A549 (cell line): Measurements from ENCODE around the gene YLPM1.

Source experiments
- EHMT2 ChIP-seq: fragments of 200-600 bp; sonication (generic); IDR thresholded peaks from 2 replicates; pipeline ENCODE4 v1.6.1; 2016; ENCODE audit warnings: antibody characterized with exemption, low read depth, mild to moderate bottlenecking, moderate library complexity
- EP300 ChIP-seq, 2 experiments: fragments of >200 bp; sonication (Bioruptor Twin); formaldehyde crosslinking; IDR thresholded peaks; 2 replicates in 1 of 2; 3 replicates in 1 of 2; pipeline ENCODE4 v1.6.1; 2016 to 2017
- JUN ChIP-seq, 2 experiments: fragments of >200 bp; sonication (Bioruptor Twin); formaldehyde crosslinking; IDR thresholded peaks; 2 replicates in 1 of 2; 3 replicates in 1 of 2; pipeline ENCODE4 v1.6.1; 2016 to 2017
- MAX ChIP-seq: IDR thresholded peaks from 2 replicates; pipeline ENCODE4 v1.6.1; 2012
- PHF8 ChIP-seq: fragments of 200-600 bp; sonication (generic); IDR thresholded peaks from 2 replicates; pipeline ENCODE4 v1.6.1; 2016; ENCODE audit warnings: low read depth, mild to moderate bottlenecking, antibody characterized with exemption, moderate library complexity, borderline replicate concordance
- POLR2A ChIP-seq: IDR thresholded peaks from 2 replicates; pipeline ENCODE4 v1.6.1; 2012; ENCODE audit warnings: mild to moderate bottlenecking, low read length
- REST ChIP-seq: fragments of 200-600 bp; sonication (generic); IDR thresholded peaks from 2 replicates; pipeline ENCODE4 v1.6.1; 2016; ENCODE audit warnings: antibody characterized with exemption, mild to moderate bottlenecking, moderate library complexity

GRCh38 chr14:74713395-74713735, 49.8 kb upstream of the YLPM1 start:
- TF ChIP-seq MAX: no peak
- no peak for TF ChIP-seq PHF8
- no peak for TF ChIP-seq REST
- TF ChIP-seq EP300 (IDR thresholded peaks at IDR 0.05): no peak
- TF ChIP-seq JUN (IDR thresholded peaks at IDR 0.05): no peak
- no peak for TF ChIP-seq POLR2A
- TF ChIP-seq EHMT2: no peak
